ENCODE measurements around the gene MITF. TPM values are rescaled to one million over a fixed set of nuclear protein-coding genes. Genes with fewer than 3 reads are reported as not detected.

Gene MITF
- total RNA-seq, 4 donors from 2014 or later, result 12.2 to 20.9 (median 17.1) TPM

DNA sequence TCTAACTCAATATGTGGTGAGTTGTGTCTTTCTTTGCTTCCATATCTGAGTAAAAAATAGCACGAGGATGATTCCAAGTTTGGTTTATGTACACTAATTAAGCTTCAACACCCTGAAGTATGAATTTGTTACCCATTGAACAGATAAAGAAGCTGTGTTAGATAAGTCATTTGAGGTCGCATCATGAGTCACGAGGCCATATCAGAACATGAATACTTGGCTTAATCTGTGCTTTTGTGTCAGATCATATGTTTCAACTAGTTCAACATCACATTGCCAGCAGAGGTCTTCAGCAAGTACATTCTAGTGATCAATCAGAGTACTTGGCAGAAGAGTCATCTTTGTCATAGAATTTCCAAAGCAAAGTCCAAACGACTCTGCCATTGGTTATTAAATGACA is 26.3 kb upstream of the MITF start:
- H3K4me1 ChIP-seq, result no peaks in the 10 kb centered on the region
- H3K9me3 ChIP-seq, result no peaks in the 10 kb centered on the region
- WGBS, 2 donors (ENCODE audit: low coverage in 1 of 2), result 69 to 75% methylated on average over 2 to 4 of the region's 4 CpGs
- intact Hi-C loops (cut with DNase I; ENCODE audit: low total_unique reads) (no loop called here), in situ Hi-C loops (cut with MboI; ENCODE audit: low pct_ligation_motif_present in 1 of 4, low pct_unique_long_range_greater_than_20kb in 1 of 4, low sequenced_read_pairs in 3 of 4) (no loop called here)
- H3K4me3 ChIP-seq, result no peak overlapping the region
- DNase-seq, result no peak
- H3K27ac ChIP-seq, result no peak overlapping the region
- no peak for TF ChIP-seq POLR2AphosphoS5 (IDR thresholded peaks at IDR 0.05)
- TF ChIP-seq EP300 (IDR thresholded peaks at IDR 0.05; ENCODE audit: low read depth), result no peak
- TF ChIP-seq POLR2A (IDR thresholded peaks at IDR 0.05), result no peak
- TF ChIP-seq, protein P1, sequence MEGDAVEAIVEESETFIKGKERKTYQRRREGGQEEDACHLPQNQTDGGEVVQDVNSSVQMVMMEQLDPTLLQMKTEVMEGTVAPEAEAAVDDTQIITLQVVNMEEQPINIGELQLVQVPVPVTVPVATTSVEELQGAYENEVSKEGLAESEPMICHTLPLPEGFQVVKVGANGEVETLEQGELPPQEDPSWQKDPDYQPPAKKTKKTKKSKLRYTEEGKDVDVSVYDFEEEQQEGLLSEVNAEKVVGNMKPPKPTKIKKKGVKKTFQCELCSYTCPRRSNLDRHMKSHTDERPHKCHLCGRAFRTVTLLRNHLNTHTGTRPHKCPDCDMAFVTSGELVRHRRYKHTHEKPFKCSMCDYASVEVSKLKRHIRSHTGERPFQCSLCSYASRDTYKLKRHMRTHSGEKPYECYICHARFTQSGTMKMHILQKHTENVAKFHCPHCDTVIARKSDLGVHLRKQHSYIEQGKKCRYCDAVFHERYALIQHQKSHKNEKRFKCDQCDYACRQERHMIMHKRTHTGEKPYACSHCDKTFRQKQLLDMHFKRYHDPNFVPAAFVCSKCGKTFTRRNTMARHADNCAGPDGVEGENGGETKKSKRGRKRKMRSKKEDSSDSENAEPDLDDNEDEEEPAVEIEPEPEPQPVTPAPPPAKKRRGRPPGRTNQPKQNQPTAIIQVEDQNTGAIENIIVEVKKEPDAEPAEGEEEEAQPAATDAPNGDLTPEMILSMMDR (IDR thresholded peaks at IDR 0.05), result no peak
- H3K36me3 ChIP-seq, result no peaks in the 10 kb centered on the region
- H3K27me3 ChIP-seq, result no peaks in the 10 kb centered on the region

DNA sequence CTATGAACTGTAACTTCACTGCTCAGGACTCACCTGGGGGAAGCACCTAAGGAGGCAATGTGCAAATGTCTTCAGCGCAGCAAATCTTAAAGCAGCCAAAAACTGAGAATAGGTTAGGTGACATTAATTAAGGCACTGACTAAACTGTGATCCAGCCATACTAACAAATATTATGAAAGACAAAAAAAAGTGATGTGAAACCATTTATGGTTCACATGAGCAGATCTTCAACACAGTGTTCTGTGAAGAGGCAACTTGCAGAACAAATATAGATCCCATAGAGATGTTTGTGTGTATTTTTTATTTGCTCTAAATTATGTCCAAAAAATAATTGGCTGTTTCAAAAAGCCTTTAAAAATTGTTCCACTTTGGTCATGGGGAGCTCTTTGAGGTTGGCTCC is 24.1 kb upstream of the MITF start:
- H3K4me1 ChIP-seq, result no peaks in the 10 kb centered on the region
- no peak overlapping the region for H3K27ac ChIP-seq
- no peak for TF ChIP-seq POLR2A (IDR thresholded peaks at IDR 0.05)
- intact Hi-C loops (cut with DNase I; ENCODE audit: low total_unique reads) (no loop called here), in situ Hi-C loops (cut with MboI; ENCODE audit: low pct_ligation_motif_present in 1 of 4, low pct_unique_long_range_greater_than_20kb in 1 of 4, low sequenced_read_pairs in 3 of 4) (no loop called here)
- H3K36me3 ChIP-seq, result no peaks in the 10 kb centered on the region
- H3K9me3 ChIP-seq, result no peaks in the 10 kb centered on the region
- DNase-seq, result no peak
- 85 to 100% methylated on average over 1 of the region's 1 CpG for WGBS, 2 donors (ENCODE audit: low coverage in 1 of 2)
- no peak overlapping the region for H3K4me3 ChIP-seq
- H3K27me3 ChIP-seq, result no peaks in the 10 kb centered on the region

DNA sequence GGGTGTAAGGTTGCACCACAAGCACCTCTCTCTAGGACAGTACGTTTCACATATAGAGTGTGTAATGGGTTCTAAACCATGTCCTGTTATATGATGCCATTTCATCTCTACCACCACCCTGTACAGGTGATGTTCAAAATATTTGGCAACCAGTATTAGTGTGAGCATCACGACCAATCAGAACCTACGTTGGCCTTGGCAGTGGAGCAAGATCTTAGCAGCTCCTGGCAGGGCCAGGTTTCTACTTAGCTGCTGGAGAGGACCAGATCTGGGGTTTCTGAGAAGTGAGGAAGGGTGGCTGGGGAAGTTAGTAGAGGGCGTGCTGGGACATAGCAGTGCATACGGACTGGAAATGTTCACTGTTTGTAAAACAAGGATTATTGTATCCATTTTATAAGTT is 23.1 kb upstream of the MITF start:
- 65 to 100% methylated on average over 2 to 5 of the region's 5 CpGs for WGBS, 2 donors (ENCODE audit: low coverage in 1 of 2)
- H3K36me3 ChIP-seq, result no peaks in the 10 kb centered on the region
- in situ Hi-C loops (cut with MboI; ENCODE audit: low pct_ligation_motif_present in 1 of 4, low pct_unique_long_range_greater_than_20kb in 1 of 4, low sequenced_read_pairs in 3 of 4) (no loop called here), intact Hi-C loops (cut with DNase I; ENCODE audit: low total_unique reads) (no loop called here)
- no peaks in the 10 kb centered on the region for H3K4me1 ChIP-seq
- no peak overlapping the region for H3K27ac ChIP-seq
- TF ChIP-seq POLR2AphosphoS5 (IDR thresholded peaks at IDR 0.05) (no peak), POLR2A (IDR thresholded peaks at IDR 0.05) (no peak), EP300 (IDR thresholded peaks at IDR 0.05; ENCODE audit: low read depth) (no peak)
- TF ChIP-seq, protein P1 (IDR thresholded peaks at IDR 0.05), result no peak
- no peak overlapping the region for H3K4me3 ChIP-seq
- no peaks in the 10 kb centered on the region for H3K9me3 ChIP-seq
- no peak for DNase-seq
- H3K27me3 ChIP-seq, result no peaks in the 10 kb centered on the region

DNA sequence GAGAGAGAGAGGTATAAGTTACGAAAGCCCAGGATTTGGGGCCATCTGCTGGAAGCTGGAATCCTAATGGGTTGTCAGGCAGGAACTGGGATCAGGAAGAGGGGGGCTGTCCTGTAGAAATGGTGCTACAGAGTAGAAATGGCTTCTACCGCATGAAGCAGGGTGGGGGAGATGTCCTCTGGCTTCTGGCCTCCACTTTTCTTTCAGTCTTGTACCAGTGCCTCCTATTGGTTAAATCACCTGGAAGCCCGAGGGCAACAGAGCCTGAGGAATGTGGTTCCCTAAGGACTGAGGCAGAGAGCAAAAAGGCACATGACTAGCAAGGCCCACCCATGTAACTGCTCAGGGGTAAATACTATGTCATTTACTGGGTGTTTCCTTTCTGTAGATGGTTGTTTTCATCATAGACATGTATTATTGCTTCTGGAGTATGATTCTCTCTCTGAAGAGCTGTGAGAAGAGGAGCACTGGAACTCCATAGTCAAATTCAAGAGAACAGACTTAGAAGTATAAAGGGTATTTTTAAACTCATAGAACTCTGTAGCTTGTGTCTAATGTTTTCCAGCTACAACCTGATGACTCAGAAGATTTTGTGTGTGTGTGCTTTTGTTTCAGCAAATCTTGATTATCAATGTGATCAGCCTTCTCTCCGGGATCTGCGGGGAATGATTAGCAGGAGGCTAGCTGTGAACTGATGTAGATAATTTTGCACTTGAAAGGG is 20.2 kb upstream of the MITF start:
- DNase-seq, result no peak
- H3K4me3 ChIP-seq, result no peak overlapping the region
- H3K4me1 ChIP-seq, result no peaks in the 10 kb centered on the region
- no peak overlapping the region for H3K27ac ChIP-seq
- in situ Hi-C loops (cut with MboI; ENCODE audit: low pct_ligation_motif_present in 1 of 4, low pct_unique_long_range_greater_than_20kb in 1 of 4, low sequenced_read_pairs in 3 of 4) (no loop called here), intact Hi-C loops (cut with DNase I; ENCODE audit: low total_unique reads) (no loop called here)
- 79 to 95% methylated on average over 3 to 5 of the region's 5 CpGs for WGBS, 2 donors (ENCODE audit: low coverage in 1 of 2)
- TF ChIP-seq, protein P1 (IDR thresholded peaks at IDR 0.05), result no peak
- TF ChIP-seq POLR2AphosphoS5 (IDR thresholded peaks at IDR 0.05) (no peak), POLR2A (IDR thresholded peaks at IDR 0.05) (no peak), EP300 (IDR thresholded peaks at IDR 0.05; ENCODE audit: low read depth) (no peak)
- no peaks in the 10 kb centered on the region for H3K36me3 ChIP-seq
- no peaks in the 10 kb centered on the region for H3K9me3 ChIP-seq
- H3K27me3 ChIP-seq, result no peaks in the 10 kb centered on the region
